ENCODE data around the gene ARID1A. TPM values are rescaled to one million over a fixed set of nuclear protein-coding genes. Genes with fewer than 3 reads are reported as not detected.
"Not testable (repeated sequence)": the region's sequence is repeated elsewhere in the genome, so short reads cannot be mapped to it uniquely, and the experiment has no call there.

Gene ARID1A
- total RNA-seq, 1 donor from 2014 or later, result 85.1 TPM

DNA sequence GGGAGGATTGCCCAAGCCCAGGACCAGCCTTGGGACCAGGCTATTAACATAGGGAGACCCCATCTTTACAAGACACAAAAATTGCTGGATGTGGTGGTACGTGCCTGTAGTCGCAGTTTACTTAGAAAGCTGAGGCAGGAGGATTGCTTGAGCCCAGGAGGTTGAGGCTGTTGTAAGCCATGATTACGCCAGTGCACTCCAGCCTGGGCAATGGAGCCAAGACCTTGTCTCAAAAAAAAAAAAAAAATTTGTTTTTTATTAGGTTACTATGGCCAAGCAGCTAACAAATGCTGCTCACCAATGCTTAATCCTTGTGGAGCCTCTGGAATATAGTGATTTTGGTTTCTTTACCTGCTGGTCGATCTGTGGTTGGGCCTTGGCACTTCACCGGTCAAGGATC lies 8.8 kb downstream of the ARID1A start:
- Mint-ChIP-seq H3K4me1 (ENCODE audit: low read depth, unreplicated experiment) (peaks cover 24% of the 10 kb centered on the region), H3K4me3 (ENCODE audit: unreplicated experiment) (peak overlapping the region; percentile 48), H3K9me3 (ENCODE audit: unreplicated experiment) (no peaks in the 10 kb centered on the region), H3K36me3 (ENCODE audit: low read depth, unreplicated experiment) (peaks cover 2% of the 10 kb centered on the region), H3K27ac (ENCODE audit: unreplicated experiment) (no peak overlapping the region), H3K27me3 (ENCODE audit: low read depth, unreplicated experiment) (no peaks in the 10 kb centered on the region)
- no peak overlapping the region for H2AFZ ChIP-seq (ENCODE audit: low read depth, low read length)
- H3K27ac ChIP-seq (ENCODE audit: low read depth, low read length), result no peak overlapping the region
- H3K4me2 ChIP-seq (ENCODE audit: low read length), result no peak overlapping the region
- DNase-seq (ENCODE audit: low read depth), result no peak
- FAIRE-seq, result no peak
- no peaks in the 10 kb centered on the region for H3K27me3 ChIP-seq (ENCODE audit: insufficient read depth, low read length)
- H4K20me1 ChIP-seq (ENCODE audit: insufficient read depth, low read length), result peaks cover 97% of the 10 kb centered on the region
- H3K4me1 ChIP-seq (ENCODE audit: insufficient read depth, low read length), result peaks cover 52% of the 10 kb centered on the region
- H3K9me3 ChIP-seq (ENCODE audit: insufficient read depth, low read depth, low read length), result no peaks in the 10 kb centered on the region
- no peak overlapping the region for H3K9ac ChIP-seq (ENCODE audit: low read length)
- H3K4me3 ChIP-seq (ENCODE audit: insufficient read depth, low read depth, low read length), result no peak overlapping the region
- TF ChIP-seq EZH2 (IDR thresholded peaks at IDR 0.05; ENCODE audit: insufficient read depth, low read length), result no peak
- TF ChIP-seq, protein P1, sequence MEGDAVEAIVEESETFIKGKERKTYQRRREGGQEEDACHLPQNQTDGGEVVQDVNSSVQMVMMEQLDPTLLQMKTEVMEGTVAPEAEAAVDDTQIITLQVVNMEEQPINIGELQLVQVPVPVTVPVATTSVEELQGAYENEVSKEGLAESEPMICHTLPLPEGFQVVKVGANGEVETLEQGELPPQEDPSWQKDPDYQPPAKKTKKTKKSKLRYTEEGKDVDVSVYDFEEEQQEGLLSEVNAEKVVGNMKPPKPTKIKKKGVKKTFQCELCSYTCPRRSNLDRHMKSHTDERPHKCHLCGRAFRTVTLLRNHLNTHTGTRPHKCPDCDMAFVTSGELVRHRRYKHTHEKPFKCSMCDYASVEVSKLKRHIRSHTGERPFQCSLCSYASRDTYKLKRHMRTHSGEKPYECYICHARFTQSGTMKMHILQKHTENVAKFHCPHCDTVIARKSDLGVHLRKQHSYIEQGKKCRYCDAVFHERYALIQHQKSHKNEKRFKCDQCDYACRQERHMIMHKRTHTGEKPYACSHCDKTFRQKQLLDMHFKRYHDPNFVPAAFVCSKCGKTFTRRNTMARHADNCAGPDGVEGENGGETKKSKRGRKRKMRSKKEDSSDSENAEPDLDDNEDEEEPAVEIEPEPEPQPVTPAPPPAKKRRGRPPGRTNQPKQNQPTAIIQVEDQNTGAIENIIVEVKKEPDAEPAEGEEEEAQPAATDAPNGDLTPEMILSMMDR (IDR thresholded peaks at IDR 0.05; ENCODE audit: insufficient read depth, low read depth, low read length), result no peak
- H3K36me3 ChIP-seq (ENCODE audit: insufficient read depth, low read length), result no peaks in the 10 kb centered on the region
- peaks cover 99% of the 10 kb centered on the region for H3K79me2 ChIP-seq (ENCODE audit: insufficient read depth, low read length)

DNA sequence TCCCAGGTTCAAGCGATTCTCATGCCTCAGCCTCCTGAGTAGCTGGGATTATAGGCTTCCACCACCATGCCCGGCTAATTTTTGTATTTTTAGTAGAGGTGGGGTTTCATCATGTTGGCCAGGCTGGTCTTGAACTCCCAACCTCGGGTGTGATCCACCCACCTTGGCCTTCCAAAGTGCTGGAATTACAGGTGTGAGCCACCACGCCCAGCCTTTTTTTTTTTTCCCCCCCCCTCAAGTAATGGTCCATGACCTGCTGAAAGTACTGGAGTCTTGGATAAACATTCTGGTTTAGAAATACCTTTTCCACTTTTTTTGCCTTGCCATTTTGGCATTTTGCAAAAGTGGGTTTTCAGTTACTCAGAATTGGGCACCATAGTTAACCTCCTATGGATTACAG lies 9.4 kb downstream of the ARID1A start:
- not testable (repeated sequence) for FAIRE-seq; H2AFZ ChIP-seq (ENCODE audit: low read depth, low read length); DNase-seq (ENCODE audit: low read depth); H3K9ac ChIP-seq (ENCODE audit: low read length); H3K4me3 ChIP-seq (ENCODE audit: insufficient read depth, low read depth, low read length); H3K27me3 Mint-ChIP-seq (ENCODE audit: low read depth, unreplicated experiment); H3K9me3 Mint-ChIP-seq (ENCODE audit: unreplicated experiment); H3K9me3 ChIP-seq (ENCODE audit: insufficient read depth, low read depth, low read length); H3K27ac Mint-ChIP-seq (ENCODE audit: unreplicated experiment); H3K27me3 ChIP-seq (ENCODE audit: insufficient read depth, low read length); H3K36me3 Mint-ChIP-seq (ENCODE audit: low read depth, unreplicated experiment); H3K4me3 Mint-ChIP-seq (ENCODE audit: unreplicated experiment); H3K36me3 ChIP-seq (ENCODE audit: insufficient read depth, low read length)
- Histone ChIP-seq H3K4me2 (ENCODE audit: low read length) (peak overlapping the region; percentile 70), H3K4me1 (ENCODE audit: insufficient read depth, low read length) (peaks cover 48% of the 10 kb centered on the region), H3K79me2 (ENCODE audit: insufficient read depth, low read length) (peaks cover 99% of the 10 kb centered on the region), H3K27ac (ENCODE audit: low read depth, low read length) (peak overlapping the region; percentile 30), H4K20me1 (ENCODE audit: insufficient read depth, low read length) (peaks cover 94% of the 10 kb centered on the region)
- H3K4me1 Mint-ChIP-seq (ENCODE audit: low read depth, unreplicated experiment), result peaks cover 24% of the 10 kb centered on the region

DNA sequence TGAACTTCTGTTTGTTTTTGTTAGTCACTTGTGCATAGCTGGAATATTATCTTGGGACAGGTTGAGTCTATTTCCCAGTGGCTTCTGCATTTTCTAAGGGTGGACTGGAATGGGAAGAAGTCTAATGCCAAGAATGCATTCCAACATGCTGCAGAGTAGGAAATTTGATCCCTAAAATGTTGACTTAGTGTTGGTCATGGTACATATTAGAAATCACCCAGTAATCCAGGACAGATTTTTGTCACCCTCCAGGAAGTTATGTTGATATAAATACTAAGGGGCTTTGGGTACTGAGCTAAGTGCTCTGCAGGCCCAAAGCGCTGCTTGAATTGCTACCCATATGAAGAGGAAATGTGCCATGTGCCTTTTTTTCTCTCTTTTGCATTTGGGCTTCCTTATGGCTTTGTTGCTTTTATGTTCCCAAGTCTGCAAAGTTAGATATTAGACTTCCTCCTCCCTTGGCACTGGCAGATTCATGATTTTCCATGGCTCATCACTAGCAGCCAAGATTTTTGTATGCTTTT lies 10.0 kb downstream of the ARID1A start:
- H3K27me3 ChIP-seq (ENCODE audit: insufficient read depth, low read length), result no peaks in the 10 kb centered on the region
- Mint-ChIP-seq H3K27me3 (ENCODE audit: low read depth, unreplicated experiment) (no peaks in the 10 kb centered on the region), H3K27ac (ENCODE audit: unreplicated experiment) (peak overlapping the region; percentile 3), H3K36me3 (ENCODE audit: low read depth, unreplicated experiment) (peaks cover 2% of the 10 kb centered on the region), H3K9me3 (ENCODE audit: unreplicated experiment) (no peaks in the 10 kb centered on the region), H3K4me3 (ENCODE audit: unreplicated experiment) (no peak overlapping the region), H3K4me1 (ENCODE audit: low read depth, unreplicated experiment) (peaks cover 24% of the 10 kb centered on the region)
- peaks cover 99% of the 10 kb centered on the region for H3K79me2 ChIP-seq (ENCODE audit: insufficient read depth, low read length)
- no peak overlapping the region for H3K4me3 ChIP-seq (ENCODE audit: insufficient read depth, low read depth, low read length)
- FAIRE-seq (peak; percentile 70), DNase-seq (ENCODE audit: low read depth) (peak; percentile 94)
- H2AFZ ChIP-seq (ENCODE audit: low read depth, low read length), result no peak overlapping the region
- H3K36me3 ChIP-seq (ENCODE audit: insufficient read depth, low read length), result peaks cover 4% of the 10 kb centered on the region
- peaks cover 94% of the 10 kb centered on the region for H4K20me1 ChIP-seq (ENCODE audit: insufficient read depth, low read length)
- peak overlapping the region; percentile 27 for H3K9ac ChIP-seq (ENCODE audit: low read length)
- peak overlapping the region; percentile 70 for H3K4me2 ChIP-seq (ENCODE audit: low read length)
- peaks cover 42% of the 10 kb centered on the region for H3K4me1 ChIP-seq (ENCODE audit: insufficient read depth, low read length)
- H3K9me3 ChIP-seq (ENCODE audit: insufficient read depth, low read depth, low read length), result no peaks in the 10 kb centered on the region
- H3K27ac ChIP-seq (ENCODE audit: low read depth, low read length), result peak overlapping the region; percentile 35
- TF ChIP-seq, protein P1 (IDR thresholded peaks at IDR 0.05; ENCODE audit: insufficient read depth, low read depth, low read length), result no peak
- TF ChIP-seq EZH2 (IDR thresholded peaks at IDR 0.05; ENCODE audit: insufficient read depth, low read length), result no peak

Data from astrocyte (in vitro differentiated cells and primary cell).